GM19035 (cell line): Measurements from ENCODE around the gene ITFG1.
"Not testable (repeated sequence)": the region's sequence is repeated elsewhere in the genome, so short reads cannot be mapped to it uniquely, and the experiment has no call there.

ENCODE experiments used
- ATAC-seq: cut with Tn5 transposase; IDR thresholded peaks from one replicate; pipeline ENCODE4 v1.9.1; 2021; ENCODE audit not compliant: unreplicated experiment

The ITFG1 gene

GRCh38 chr16:47162670-47163420 lies 298.0 kb downstream of the ITFG1 start:
- ATAC-seq = no peak

- ATAC-seq = no peak
Observed at GRCh38 chr16:47161464-47161863, 299.4 kb downstream of the ITFG1 start.

- ATAC-seq = no peak
Observed at GRCh38 chr16:47160422-47160821, 300.4 kb downstream of the ITFG1 start.

DNA sequence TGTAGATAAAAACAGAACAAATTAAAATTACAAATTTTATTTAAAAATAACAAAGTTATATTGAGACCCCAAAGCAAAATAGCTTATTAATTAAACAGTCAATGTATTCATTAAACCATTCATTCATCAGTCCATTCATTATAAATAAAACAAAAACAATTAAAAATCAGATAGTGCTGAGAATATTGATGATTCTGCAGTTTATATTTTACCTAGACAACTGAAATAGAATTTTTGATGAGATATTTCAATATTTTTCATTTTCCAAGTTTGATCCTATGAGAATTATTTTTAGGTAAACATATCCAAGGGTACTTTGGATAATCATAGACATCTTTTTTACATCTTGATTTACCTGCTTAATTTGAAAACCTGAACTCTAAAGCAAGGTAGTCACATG lies 301.9 kb downstream of the ITFG1 start:
- no peak for ATAC-seq

DNA sequence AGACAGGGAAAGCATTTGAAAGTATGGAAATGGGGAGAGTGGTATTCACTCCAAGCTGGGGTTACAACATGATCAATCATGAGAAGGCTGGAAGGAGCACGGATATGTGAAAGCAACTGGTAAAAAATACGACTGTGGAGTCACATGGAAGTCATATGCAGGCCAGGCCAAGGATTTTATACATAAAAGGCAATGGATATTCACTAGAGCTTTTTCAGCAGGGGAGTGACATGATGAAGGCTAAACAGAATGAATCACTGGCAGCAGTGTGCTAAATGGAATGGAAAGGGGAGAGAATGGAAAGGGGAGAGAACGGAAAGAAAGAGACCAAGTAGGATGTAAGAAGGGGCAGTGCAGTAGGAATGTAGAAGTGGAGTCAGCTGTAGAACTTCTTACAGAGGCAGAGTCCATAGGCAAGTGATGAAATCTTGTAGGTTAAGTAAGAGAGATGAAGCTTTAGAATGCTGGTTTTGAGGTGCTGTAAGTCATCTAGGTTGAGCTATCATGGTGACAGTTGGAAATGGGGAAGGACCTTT lies 304.1 kb downstream of the ITFG1 start:
- ATAC-seq = no peak

- ATAC-seq = not testable (repeated sequence)
Observed at GRCh38 chr16:47152501-47152900, 308.4 kb downstream of the ITFG1 start.

GRCh38 chr16:47150067-47150466 lies 310.8 kb downstream of the ITFG1 start:
- ATAC-seq = no peak

GRCh38 chr16:47144559-47144877 lies 316.3 kb downstream of the ITFG1 start:
- ATAC-seq = no peak

- peak; percentile 54 for ATAC-seq
Observed at GRCh38 chr16:47143677-47144558, 316.9 kb downstream of the ITFG1 start, which contains the start of gene NETO2. Gene NETO2 (minus strand): TSS chr16:47143945. CDS start chr16:47143612, 333 bp downstream.

DNA sequence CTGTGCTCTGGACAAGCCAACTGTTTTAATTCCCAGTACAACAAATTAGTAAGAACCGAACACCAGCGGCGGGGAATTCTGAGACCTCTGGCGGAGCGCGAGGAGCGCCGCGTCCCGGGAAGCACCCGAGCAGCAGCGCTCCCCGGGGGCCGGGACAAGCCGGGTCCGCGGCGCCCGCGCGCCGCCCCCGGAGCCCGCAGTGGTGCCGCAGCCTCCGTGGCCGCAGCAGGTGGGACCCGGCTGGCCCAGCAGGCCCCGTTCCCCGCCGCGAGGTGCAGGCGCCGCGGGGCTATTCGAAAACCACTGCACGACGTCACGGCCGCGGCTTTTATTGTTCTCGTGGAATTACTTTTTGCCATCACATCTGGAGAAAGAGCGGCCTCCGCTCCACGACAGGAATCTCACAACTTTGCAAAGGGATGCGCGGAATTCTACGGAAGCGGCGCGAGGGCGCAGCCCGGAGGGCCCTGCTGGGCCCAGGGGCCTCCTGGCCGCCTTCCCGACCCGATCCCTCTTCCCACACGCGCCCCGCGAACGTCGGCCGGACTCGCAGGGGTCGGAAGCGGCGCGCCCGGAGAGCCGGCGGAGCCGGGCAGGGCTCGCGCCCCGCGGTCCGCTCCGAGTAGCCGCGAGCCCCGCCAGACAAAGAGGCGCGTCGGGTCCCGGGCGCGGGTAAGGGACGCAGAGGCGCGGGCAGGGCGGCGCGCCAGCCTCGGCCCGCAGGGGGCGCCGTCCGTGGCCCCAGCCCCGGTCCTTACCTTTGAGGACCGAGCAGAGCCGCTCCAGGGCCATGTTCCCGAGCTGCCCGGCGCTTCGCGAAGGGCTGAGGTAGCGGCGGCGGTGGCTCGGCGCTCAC lies 317.8 kb downstream of the ITFG1 start:
- ATAC-seq = peak; percentile 67

DNA sequence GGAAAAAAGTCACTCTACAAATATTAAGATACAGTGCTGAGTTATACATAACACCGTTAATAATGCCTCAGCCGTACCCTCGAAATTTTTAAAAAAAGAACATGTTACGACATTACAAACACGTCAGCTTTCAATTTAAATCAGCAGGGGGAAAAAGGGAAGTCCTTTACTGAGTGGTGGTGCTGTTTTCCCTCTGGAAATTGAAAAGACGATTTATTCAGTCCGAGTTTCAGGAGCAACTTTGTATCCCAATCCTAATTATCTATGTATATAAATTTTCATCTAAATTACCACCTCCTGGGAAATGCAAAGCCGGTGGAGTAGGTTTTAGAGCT lies 318.4 kb downstream of the ITFG1 start:
- no peak for ATAC-seq

DNA sequence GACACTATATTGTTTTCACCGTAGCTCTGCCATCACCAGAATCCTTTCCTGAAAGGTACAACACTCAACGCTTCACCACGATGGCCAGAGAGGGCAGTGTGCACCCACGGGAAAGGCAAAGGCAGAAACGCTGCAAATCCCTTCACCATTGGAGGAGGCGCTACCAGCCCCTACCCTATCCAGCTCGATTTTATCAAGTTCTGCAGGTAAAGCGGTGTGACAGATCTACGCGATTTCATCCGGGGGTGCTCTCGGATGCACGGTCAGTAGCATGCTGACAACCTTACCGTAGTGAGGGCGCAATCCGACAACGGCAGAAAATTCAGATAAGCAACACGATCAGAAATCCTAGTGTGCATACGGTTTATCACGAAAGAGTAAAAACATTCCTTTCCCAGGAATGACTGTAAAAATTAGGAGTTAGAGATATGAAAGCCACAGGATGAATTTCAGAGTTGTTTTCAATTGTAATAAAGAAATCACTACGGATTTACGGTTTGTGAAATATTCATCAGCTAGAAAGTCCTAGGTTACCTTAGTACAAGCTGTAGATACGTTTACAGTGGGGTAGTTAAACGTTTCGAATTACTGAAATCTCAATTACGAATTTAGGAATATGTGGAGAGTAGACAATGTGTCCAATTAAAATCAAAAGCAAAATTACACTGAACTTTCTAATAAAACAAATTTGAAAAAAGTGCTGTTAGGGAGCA lies 318.9 kb downstream of the ITFG1 start:
- ATAC-seq = peak; percentile 52

DNA sequence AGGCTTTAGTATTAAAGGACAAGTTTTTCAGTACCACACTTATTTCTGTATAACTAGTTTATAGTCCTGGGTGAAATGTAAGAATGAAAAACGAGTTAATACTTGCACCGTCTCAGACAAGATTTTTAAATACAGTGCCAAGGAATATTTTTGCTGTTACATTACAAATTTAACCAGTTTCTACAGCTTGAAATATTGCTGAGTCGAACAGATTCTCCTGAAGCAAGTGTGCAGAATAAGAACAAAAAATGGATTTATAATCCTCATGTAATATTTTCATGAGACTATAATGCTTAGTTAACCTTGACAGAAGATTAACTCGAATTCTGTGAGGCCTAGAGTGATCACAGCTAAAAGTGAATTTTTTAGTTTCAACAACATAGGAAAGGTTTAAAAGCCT lies 320.2 kb downstream of the ITFG1 start:
- ATAC-seq = no peak

DNA sequence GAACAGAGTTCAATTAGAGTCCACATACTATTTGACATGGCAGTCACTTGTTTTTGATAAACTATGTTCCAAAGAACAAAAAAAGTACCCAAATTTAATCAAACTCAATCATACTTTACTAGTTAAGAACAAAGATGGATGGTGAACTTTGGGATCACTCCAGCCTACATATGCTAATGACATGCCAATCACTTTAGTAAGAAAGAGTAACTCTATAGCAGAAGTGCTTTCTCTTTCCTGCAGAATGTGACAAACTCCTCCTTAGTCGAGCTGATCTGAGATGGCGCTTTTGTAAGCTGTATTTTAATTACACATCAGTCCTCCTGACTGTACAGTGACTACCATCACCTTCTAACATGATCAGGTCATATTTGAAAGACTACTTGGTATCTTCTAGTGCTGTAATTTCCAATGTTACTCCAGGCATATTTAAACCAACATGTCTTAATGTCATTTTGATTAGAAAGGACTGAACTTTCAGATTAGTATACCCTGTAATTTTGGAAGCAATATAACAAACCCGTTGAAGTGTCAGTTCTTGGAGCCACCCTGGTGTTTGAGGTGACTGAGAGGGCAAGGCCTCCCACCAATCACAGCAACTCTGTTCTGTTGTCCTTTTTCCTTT lies 321.2 kb downstream of the ITFG1 start:
- no peak for ATAC-seq

- ATAC-seq = not testable (repeated sequence)
Observed at GRCh38 chr16:47137925-47138324, 322.9 kb downstream of the ITFG1 start.

DNA sequence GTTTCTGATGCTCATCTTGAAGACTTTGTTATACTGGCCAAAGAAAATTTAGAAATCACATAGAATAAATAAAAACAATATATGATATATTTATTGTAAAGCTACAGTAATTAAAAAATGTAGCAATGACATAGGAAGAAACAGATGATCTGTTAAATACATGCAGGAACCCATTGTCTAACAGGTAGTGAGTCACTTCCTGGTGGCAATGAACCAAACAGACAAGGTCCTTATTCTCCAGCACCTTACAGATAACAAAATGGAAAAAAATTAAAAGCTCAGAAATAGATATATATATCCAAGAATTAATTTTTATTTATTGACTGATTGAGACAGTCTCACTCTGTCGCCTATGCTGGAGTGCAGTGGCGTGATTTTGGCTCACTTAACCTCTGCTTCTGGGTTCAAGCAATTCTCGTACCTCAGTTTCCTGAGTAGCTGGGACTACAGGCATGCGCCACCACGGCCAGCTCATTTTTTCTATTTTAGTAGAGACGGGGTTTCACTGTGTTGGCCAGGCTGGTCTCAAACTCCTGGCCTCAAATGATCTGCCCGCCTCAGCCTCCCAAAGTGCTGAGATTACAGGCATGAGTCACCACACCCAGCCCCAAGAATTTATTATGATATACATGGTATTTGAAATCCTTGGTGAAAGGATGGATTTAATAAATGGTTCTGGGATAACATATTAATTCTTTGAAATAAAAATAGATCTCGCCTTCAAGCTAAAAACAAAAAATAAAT lies 324.6 kb downstream of the ITFG1 start:
- no peak for ATAC-seq

DNA sequence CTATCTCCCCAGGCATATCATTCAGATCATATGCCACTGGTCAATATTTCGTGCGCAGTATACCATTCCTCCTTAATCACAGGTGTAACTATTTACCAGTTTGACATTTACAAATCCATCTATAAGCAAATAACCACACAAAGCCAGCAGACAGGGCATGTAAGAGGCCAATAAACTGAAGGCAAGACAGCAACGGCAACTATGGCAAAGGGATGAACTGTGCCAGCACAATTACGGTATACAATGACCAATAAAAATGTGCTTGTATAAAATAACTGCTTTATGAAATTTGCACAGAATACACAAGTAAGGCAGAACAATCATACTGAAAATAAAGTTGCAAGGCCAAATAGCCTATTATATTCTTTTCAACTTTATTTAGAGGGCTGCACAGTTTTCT lies 326.3 kb downstream of the ITFG1 start:
- no peak for ATAC-seq

DNA sequence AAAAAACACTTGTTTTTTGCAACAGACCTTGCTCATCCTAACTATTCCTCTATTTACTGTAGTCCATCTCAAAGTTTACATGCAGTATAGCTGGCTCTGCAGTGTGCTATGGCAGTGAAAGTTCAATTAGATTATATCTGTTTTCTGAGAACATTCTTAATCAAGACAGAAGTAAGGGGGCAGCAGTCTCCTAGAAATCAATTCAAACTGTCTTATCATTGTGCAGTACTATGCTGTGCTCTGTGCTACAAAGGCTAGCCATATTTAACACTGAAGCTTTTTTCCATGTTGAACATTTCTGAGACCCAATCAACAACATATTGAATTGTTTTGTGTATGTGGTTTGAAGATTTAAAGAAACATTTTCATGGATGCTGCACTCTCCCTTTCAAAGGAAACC lies 328.6 kb downstream of the ITFG1 start:
- ATAC-seq = no peak

GRCh38 chr16:47129755-47130435 lies 331.0 kb downstream of the ITFG1 start:
- no peak for ATAC-seq
